ENCODE data around the gene CD6. TPM values are rescaled to one million over a fixed set of nuclear protein-coding genes. Genes with fewer than 3 reads are reported as not detected.

The CD6 gene
- total RNA-seq, 1 donor from 2014 or later: 0.33 TPM

- H3K27me3 Mint-ChIP-seq (ENCODE audit: unreplicated experiment): peaks cover 9% of the 10 kb centered on the region
- no peak overlapping the region for H3K27ac Mint-ChIP-seq (ENCODE audit: unreplicated experiment)
- peaks cover 42% of the 10 kb centered on the region for H3K36me3 Mint-ChIP-seq (ENCODE audit: low read depth, unreplicated experiment)
- DNase-seq (ENCODE audit: low spot score): no peak
- no peaks in the 10 kb centered on the region for H3K9me3 Mint-ChIP-seq (ENCODE audit: unreplicated experiment)
- no peak overlapping the region for H3K4me3 Mint-ChIP-seq (ENCODE audit: unreplicated experiment)
- TF ChIP-seq CTCF (IDR thresholded peaks at IDR 0.05; ENCODE audit: unreplicated experiment): no peak
- H3K4me1 Mint-ChIP-seq (ENCODE audit: unreplicated experiment): peaks cover 17% of the 10 kb centered on the region
Observed at GRCh38 chr11:60927061-60927592, 44.4 kb upstream of the CD6 start.

GRCh38 chr11:60927600-60927999 is 43.9 kb upstream of the CD6 start:
- Mint-ChIP-seq H3K4me3 (ENCODE audit: unreplicated experiment) (no peak overlapping the region), H3K27ac (ENCODE audit: unreplicated experiment) (no peak overlapping the region), H3K27me3 (ENCODE audit: unreplicated experiment) (peaks cover 9% of the 10 kb centered on the region), H3K36me3 (ENCODE audit: low read depth, unreplicated experiment) (peaks cover 39% of the 10 kb centered on the region), H3K4me1 (ENCODE audit: unreplicated experiment) (peaks cover 17% of the 10 kb centered on the region), H3K9me3 (ENCODE audit: unreplicated experiment) (no peaks in the 10 kb centered on the region)
- DNase-seq (ENCODE audit: low spot score): no peak
- TF ChIP-seq CTCF (IDR thresholded peaks at IDR 0.05; ENCODE audit: unreplicated experiment): no peak

- Mint-ChIP-seq H3K27me3 (ENCODE audit: unreplicated experiment) (peaks cover 6% of the 10 kb centered on the region), H3K4me3 (ENCODE audit: unreplicated experiment) (no peak overlapping the region), H3K36me3 (ENCODE audit: low read depth, unreplicated experiment) (peaks cover 32% of the 10 kb centered on the region), H3K27ac (ENCODE audit: unreplicated experiment) (no peak overlapping the region), H3K9me3 (ENCODE audit: unreplicated experiment) (no peaks in the 10 kb centered on the region), H3K4me1 (ENCODE audit: unreplicated experiment) (peaks cover 14% of the 10 kb centered on the region)
- no peak for TF ChIP-seq CTCF (IDR thresholded peaks at IDR 0.05; ENCODE audit: unreplicated experiment)
- DNase-seq (ENCODE audit: low spot score): no peak
Observed at GRCh38 chr11:60928563-60929001, 42.9 kb upstream of the CD6 start.

GRCh38 chr11:60929764-60930163 is 41.7 kb upstream of the CD6 start:
- Mint-ChIP-seq H3K9me3 (ENCODE audit: unreplicated experiment) (no peaks in the 10 kb centered on the region), H3K4me3 (ENCODE audit: unreplicated experiment) (peak overlapping the region; percentile 62), H3K36me3 (ENCODE audit: low read depth, unreplicated experiment) (peaks cover 36% of the 10 kb centered on the region), H3K27ac (ENCODE audit: unreplicated experiment) (no peak overlapping the region), H3K4me1 (ENCODE audit: unreplicated experiment) (peaks cover 14% of the 10 kb centered on the region), H3K27me3 (ENCODE audit: unreplicated experiment) (peaks cover 6% of the 10 kb centered on the region)
- no peak for DNase-seq (ENCODE audit: low spot score)
- no peak for TF ChIP-seq CTCF (IDR thresholded peaks at IDR 0.05; ENCODE audit: unreplicated experiment)

GRCh38 chr11:60930394-60930793 is 41.1 kb upstream of the CD6 start:
- peaks cover 7% of the 10 kb centered on the region for H3K27me3 Mint-ChIP-seq (ENCODE audit: unreplicated experiment)

More at GRCh38 chr11:60930394-60930793, 41.1 kb upstream of the CD6 start:
- no peak for DNase-seq (ENCODE audit: low spot score)
- TF ChIP-seq CTCF (IDR thresholded peaks at IDR 0.05; ENCODE audit: unreplicated experiment): no peak
- no peak overlapping the region for H3K4me3 Mint-ChIP-seq (ENCODE audit: unreplicated experiment)
- H3K9me3 Mint-ChIP-seq (ENCODE audit: unreplicated experiment): no peaks in the 10 kb centered on the region
- H3K36me3 Mint-ChIP-seq (ENCODE audit: low read depth, unreplicated experiment): peaks cover 37% of the 10 kb centered on the region
- H3K27ac Mint-ChIP-seq (ENCODE audit: unreplicated experiment): no peak overlapping the region
- peaks cover 11% of the 10 kb centered on the region for H3K4me1 Mint-ChIP-seq (ENCODE audit: unreplicated experiment)
